Choroid plexus epithelial cell (primary cell): ENCODE results near the gene GOT1.

Experiments
- DNase-seq: peaks from one replicate; pipeline ENCODE4 v3.0.0-alpha.2; 2010; ENCODE audit warnings: low read depth
- H3K4me3 ChIP-seq: 2 replicates; pipeline ENCODE4 v1.5.1; 2011; ENCODE audit warnings: low read depth, mild to moderate bottlenecking, control low read depth, low read length, moderate library complexity
- CTCF ChIP-seq: conservative IDR thresholded peaks from 2 replicates; pipeline ENCODE4 v1.5.1; 2011; ENCODE audit warnings: low read depth, mild to moderate bottlenecking, control low read depth, inconsistent platforms, low read length, moderate library complexity

Gene GOT1

DNA sequence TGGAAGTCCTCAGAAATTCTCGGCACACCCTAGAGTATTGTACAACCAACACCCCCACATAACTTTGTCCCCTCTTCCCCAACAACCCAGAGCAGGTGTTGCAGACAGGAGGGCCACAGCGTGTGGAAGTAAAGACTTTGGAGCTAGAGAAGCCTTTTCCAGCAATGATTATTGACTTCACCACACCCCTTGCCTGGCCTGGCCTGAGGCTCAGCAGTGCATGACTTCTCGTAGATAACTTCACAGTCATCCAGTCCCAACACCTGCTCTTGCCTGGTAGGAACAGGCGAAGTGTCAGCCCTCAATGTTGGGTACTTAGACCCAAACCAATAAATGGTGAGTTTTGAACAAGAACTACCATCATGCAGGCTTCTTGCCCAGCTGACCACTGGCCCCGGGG lies 36.7 kb downstream of the GOT1 start:
- no peak for TF ChIP-seq CTCF
- H3K4me3 ChIP-seq = no peak overlapping the region
- DNase-seq = no peak

DNA sequence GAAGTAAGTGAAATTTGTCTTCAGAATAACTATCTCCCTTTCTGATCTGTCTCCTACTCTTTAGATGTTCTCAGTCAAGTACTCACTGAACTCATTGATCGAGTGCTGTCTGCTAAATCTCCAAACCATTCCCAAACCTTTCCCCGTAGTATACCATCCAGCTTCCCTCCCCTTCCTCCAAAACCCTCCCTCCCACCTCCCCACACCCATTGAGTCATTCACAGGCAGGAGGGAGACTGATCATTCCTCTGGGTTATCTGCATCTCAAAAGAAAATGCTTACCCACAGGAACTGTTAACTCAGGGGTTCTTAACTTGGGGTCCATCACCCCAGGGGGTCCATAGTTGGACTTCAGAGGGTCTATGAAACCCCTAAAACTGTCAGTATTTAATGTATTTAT lies 37.4 kb downstream of the GOT1 start:
- H3K4me3 ChIP-seq = no peak overlapping the region
- TF ChIP-seq CTCF = no peak
- DNase-seq = no peak

- TF ChIP-seq CTCF = no peak
- no peak for DNase-seq
- H3K4me3 ChIP-seq = no peak overlapping the region
Observed at GRCh38 chr10:99391346-99391745, 39.1 kb downstream of the GOT1 start.

DNA sequence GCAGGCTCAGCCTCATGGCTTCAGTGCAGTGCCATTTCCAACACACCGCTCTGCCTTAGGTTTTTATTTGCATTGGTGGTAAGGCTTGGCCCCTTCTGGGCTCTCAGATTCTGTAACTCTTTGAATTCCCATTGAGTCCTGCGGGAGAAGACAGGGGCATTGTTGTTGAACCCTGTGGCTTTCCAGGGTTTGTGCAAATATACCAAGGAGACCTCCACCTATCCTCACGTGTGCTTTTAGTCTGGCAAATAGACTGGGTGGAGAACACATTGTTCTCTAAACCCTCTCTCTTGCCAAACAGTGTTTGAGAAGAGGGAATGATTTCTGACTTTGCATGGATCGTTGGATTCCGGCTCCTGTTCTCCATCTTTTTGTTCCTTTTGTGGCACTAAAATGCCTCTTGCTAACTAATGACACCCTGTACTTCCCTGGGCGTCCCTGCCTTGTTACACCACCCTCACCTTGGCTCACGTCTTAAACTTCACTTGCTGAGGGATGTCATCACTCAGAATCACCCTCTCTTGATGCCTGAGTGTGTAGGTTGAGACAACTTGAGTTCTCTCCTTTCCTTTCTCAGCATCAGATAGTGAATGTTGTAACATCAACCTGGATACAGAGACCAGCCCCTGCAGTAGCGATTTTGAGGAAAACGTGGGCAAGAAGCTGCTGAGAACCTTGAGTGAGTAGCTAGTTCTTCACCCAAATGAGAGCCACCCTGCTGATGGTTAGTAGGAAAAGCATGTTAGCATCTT lies 40.5 kb downstream of the GOT1 start:
- TF ChIP-seq CTCF = no peak
- no peak overlapping the region for H3K4me3 ChIP-seq
- no peak for DNase-seq

GRCh38 chr10:99387541-99387940 lies 42.9 kb downstream of the GOT1 start:
- no peak for DNase-seq
- no peak overlapping the region for H3K4me3 ChIP-seq
- no peak for TF ChIP-seq CTCF

- no peak for DNase-seq
- no peak for TF ChIP-seq CTCF
- no peak overlapping the region for H3K4me3 ChIP-seq
Observed at GRCh38 chr10:99387071-99387470, 43.4 kb downstream of the GOT1 start.

- no peak for TF ChIP-seq CTCF
- DNase-seq = no peak
- no peak overlapping the region for H3K4me3 ChIP-seq
Observed at GRCh38 chr10:99382176-99382575, 48.2 kb downstream of the GOT1 start.
